Neural crest cell (in vitro differentiated cells): ENCODE results near the gene PFKP. TPM values are rescaled to one million over a fixed set of nuclear protein-coding genes. Genes with fewer than 3 reads are reported as not detected.

ENCODE experiments used
- DNase-seq: peaks from one replicate; pipeline ENCODE4 v3.0.0; 2021; ENCODE audit warnings: low read depth, mixed read lengths, low spot score
- H3K27ac Mint-ChIP-seq: one replicate; pipeline ENCODE4 v1.8.0; 2021; ENCODE audit warnings: mild to moderate bottlenecking, mixed read lengths; ENCODE audit not compliant: unreplicated experiment
- H3K27me3 Mint-ChIP-seq: 2 replicates; pipeline ENCODE4 v1.8.0; 2021; ENCODE audit warnings: low read depth, mild to moderate bottlenecking, mixed read lengths
- H3K36me3 Mint-ChIP-seq: 2 replicates; pipeline ENCODE4 v1.8.0; 2021; ENCODE audit warnings: low read depth, mild to moderate bottlenecking, mixed read lengths
- H3K4me1 Mint-ChIP-seq: 2 replicates; pipeline ENCODE4 v1.8.0; 2021; ENCODE audit warnings: mixed read lengths
- H3K4me3 Mint-ChIP-seq: one replicate; pipeline ENCODE4 v1.8.0; 2021; ENCODE audit warnings: mild to moderate bottlenecking, mixed read lengths
- H3K9me3 Mint-ChIP-seq: 2 replicates; pipeline ENCODE4 v1.8.0; 2021; ENCODE audit warnings: mixed read lengths
- total RNA-seq: library from RNA; stranded (reverse); gene quantifications from 2 replicates; pipeline ENCODE4 v1.2.1, GENCODE V29; 2021
- TF ChIP-seq, protein P1 (sequence below): fragments of 200-600 bp; sonication (generic); conservative IDR thresholded peaks from 2 replicates; pipeline ENCODE4 v1.5.0; 2021; ENCODE audit warnings: antibody characterized with exemption, mild to moderate bottlenecking

Gene PFKP
- total RNA-seq, 1 donor from 2014 or later, result 18.9 TPM

DNA sequence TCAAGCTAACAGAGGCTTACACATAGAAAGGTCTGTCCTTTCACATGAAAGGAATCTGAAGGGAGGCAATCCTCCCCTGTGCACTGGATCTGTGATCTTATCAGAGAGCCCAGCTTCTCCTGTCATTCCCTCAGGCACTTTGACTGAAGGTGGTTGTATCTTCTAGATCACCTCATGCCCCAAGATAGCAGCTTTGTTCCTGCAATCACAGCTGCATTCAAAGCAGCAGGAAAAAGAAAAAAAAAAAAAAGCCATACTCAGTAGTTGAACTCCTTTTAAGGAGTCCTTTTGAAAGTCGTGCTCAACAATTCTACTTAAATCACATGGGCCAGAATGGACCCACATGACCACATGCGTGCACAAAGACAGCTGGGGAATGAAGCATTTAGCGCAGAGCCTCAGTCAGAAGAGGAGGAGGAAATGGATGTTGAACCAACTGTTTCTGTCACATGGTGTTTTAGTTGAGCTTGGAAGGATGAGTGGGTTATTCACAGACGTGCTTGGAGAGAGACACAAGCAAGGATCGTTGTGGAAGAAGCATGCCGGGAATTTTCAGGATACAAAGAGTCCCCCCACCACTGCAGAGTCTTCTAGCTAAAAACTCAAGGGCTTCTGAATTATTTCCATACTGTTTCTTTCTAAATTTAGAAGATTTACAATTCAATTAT, 13.0 kb upstream of the PFKP start:
- Mint-ChIP-seq H3K4me3 (no peak overlapping the region), H3K36me3 (no peaks in the 10 kb centered on the region), H3K27ac (no peak overlapping the region), H3K4me1 (peaks cover 8% of the 10 kb centered on the region), H3K27me3 (peaks cover 7% of the 10 kb centered on the region), H3K9me3 (no peaks in the 10 kb centered on the region)
- DNase-seq, result no peak
- TF ChIP-seq, protein P1, sequence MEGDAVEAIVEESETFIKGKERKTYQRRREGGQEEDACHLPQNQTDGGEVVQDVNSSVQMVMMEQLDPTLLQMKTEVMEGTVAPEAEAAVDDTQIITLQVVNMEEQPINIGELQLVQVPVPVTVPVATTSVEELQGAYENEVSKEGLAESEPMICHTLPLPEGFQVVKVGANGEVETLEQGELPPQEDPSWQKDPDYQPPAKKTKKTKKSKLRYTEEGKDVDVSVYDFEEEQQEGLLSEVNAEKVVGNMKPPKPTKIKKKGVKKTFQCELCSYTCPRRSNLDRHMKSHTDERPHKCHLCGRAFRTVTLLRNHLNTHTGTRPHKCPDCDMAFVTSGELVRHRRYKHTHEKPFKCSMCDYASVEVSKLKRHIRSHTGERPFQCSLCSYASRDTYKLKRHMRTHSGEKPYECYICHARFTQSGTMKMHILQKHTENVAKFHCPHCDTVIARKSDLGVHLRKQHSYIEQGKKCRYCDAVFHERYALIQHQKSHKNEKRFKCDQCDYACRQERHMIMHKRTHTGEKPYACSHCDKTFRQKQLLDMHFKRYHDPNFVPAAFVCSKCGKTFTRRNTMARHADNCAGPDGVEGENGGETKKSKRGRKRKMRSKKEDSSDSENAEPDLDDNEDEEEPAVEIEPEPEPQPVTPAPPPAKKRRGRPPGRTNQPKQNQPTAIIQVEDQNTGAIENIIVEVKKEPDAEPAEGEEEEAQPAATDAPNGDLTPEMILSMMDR, result no peak

- DNase-seq, result no peak
- H3K9me3 Mint-ChIP-seq, result no peaks in the 10 kb centered on the region
- TF ChIP-seq, protein P1, result no peak
- H3K27me3 Mint-ChIP-seq, result peaks cover 7% of the 10 kb centered on the region
- peaks cover 8% of the 10 kb centered on the region for H3K4me1 Mint-ChIP-seq
- no peaks in the 10 kb centered on the region for H3K36me3 Mint-ChIP-seq
- no peak overlapping the region for H3K27ac Mint-ChIP-seq
- no peak overlapping the region for H3K4me3 Mint-ChIP-seq
These were observed 12.5 kb upstream of the PFKP start for GRCh38 chr10:3054851-3055199.

- H3K4me3 Mint-ChIP-seq, result no peak overlapping the region
- no peaks in the 10 kb centered on the region for H3K36me3 Mint-ChIP-seq
- DNase-seq, result no peak
- no peak overlapping the region for H3K27ac Mint-ChIP-seq
- TF ChIP-seq, protein P1, result no peak
- H3K4me1 Mint-ChIP-seq, result peaks cover 8% of the 10 kb centered on the region
- H3K9me3 Mint-ChIP-seq, result no peaks in the 10 kb centered on the region
- H3K27me3 Mint-ChIP-seq, result peaks cover 7% of the 10 kb centered on the region
These were observed 10.9 kb upstream of the PFKP start for GRCh38 chr10:3056280-3057037.

GRCh38 chr10:3057946-3058345, 9.4 kb upstream of the PFKP start:
- TF ChIP-seq, protein P1, result no peak
- Mint-ChIP-seq H3K36me3 (no peaks in the 10 kb centered on the region), H3K27ac (no peak overlapping the region), H3K9me3 (no peaks in the 10 kb centered on the region), H3K27me3 (peaks cover 7% of the 10 kb centered on the region), H3K4me3 (no peak overlapping the region), H3K4me1 (peaks cover 8% of the 10 kb centered on the region)
- DNase-seq, result no peak

GRCh38 chr10:3059974-3060373, 7.4 kb upstream of the PFKP start:
- Mint-ChIP-seq H3K9me3 (no peaks in the 10 kb centered on the region), H3K4me3 (no peak overlapping the region), H3K4me1 (no peaks in the 10 kb centered on the region), H3K27ac (no peak overlapping the region), H3K27me3 (peaks cover 21% of the 10 kb centered on the region), H3K36me3 (no peaks in the 10 kb centered on the region)
- DNase-seq, result no peak
- TF ChIP-seq, protein P1, result no peak
